ENCODE measurements around the gene PCED1A.

Gene PCED1A

GRCh38 chr20:2804041-2804828, 36.2 kb downstream of the PCED1A start:
- no peak for DNase-seq (ENCODE audit: low read depth)

DNA sequence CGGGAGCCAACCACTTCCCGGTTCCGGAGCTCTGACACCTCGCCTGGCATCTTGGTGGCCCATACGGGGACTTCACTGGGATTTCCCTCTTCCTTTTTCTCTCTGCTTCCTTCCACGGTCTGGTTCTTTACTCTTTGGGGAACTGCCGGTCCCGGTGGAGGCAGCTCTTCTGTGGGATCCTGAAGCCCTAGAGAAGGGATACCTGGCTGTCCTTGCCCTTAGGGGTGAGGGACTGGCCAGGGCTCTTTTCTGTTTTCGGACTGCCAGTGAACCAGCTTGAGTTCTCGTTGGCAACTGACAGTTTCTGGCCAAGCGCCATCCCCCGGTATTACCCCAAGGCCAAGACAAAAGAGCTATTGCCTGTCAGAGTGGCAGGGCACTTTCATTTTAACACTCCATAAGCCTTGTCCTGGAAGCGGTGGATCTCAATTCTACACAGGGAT, 39.1 kb downstream of the PCED1A start:
- DNase-seq (ENCODE audit: low read depth): no peak

DNA sequence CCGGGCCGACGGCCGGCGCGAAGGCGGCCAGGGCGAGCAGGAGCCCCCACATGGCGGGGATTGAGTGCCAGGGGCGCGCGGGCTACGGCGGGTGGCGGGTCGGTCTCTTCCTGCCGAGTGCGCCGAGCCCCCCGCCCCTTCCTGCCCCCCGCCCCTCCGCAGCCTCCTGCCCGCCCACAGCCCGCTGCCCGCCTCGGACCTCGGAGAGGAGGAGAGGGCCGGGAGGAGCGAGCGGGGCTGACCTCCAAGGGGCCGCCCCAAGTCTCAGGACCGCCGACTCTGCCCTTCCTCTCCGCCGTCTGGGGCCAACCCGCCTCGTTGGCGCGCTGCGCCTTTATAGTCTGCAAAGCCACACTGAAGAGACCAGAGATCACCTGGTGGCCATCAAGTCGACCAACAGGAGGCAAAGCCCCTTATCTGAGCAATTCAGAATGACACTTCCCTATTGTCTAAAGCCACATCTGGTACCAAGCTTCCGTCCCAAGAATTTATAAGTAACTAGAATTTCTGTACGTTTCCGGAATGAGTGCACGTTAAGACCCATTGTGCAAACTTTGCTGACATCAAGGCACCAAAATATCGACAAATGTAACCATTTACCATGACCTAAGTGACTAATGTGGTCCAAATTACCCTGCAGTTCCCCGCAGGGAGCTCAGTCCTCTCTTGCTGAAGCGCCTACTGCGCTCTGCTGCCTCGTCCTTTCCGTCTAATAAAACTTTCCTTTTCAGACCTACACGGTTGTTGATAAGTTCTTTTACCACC, 39.8 kb downstream of the PCED1A start, which contains the start of gene CPXM1:
CPXM1 (minus strand) TSS at position 107 of the 765 bp plus-strand sequence; CDS start at position 52, 55 bp downstream.
- no peak for DNase-seq (ENCODE audit: low read depth)

- no peak for DNase-seq (ENCODE audit: low read depth)
Observed at GRCh38 chr20:2799688-2800520, 40.6 kb downstream of the PCED1A start.

DNA sequence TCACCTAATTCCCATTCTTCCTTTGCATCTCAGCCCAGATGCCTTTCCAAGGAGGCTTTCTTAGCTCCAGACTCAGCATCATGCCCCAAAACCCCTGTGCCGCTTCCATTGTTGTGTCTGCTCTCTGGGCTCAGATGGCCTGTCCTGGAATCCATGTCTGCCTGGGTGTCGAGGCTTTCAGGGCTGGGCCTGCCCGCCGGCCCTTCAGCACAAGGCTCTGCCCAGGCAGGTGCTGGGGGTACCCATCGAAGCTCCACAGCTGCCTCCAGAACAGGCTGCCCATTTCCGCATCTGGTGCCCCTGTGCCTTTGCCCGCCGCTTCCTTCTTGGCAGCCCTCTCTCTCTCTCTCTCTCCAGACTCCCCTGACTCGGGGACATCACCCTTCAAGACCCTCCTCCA, 41.2 kb downstream of the PCED1A start:
- no peak for DNase-seq (ENCODE audit: low read depth)

- DNase-seq (ENCODE audit: low read depth): no peak
Observed at GRCh38 chr20:2798814-2799213, 41.6 kb downstream of the PCED1A start.

- no peak for DNase-seq (ENCODE audit: low read depth)
Observed at GRCh38 chr20:2798095-2798805, 42.2 kb downstream of the PCED1A start.

DNA sequence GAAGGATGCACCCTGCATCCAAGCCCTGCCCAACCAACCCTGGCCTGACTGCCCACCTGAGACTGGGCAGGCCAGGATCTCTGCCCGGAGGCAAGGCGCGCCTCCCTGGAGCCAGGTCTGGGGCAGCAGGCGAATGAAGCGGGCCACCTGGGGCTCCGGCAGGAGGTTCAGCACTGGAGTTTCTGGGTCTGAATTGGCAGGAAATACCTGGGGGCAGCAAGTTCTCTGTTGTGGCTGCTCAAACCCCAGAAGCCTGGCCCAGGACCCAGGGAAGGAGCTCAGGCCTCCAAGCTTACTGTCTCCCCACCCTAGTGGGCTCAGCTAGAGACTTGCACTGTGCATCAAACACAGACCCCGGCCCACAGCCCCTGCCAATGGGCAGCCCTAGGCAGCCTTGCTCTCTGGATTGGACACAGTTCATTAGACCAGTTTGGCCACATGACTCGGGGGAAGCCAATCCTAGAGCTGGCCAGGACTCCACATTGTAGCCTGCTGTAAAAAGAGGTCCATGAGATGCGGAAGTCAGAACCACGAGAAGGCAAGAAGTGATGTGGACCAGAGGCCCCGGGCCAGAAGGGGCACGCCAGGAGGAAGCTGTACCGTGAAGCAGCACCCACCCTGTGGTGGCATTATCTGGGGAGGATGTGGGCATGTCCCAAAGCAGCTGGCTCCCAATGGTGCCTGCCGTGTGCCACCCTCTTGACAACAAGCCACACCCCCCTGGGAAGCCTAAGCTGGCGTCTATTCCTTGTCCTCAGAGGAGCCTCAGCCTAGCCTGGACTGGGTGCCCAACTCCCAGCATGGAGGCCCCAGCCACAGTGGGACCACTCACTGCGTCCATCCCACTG, 43.1 kb downstream of the PCED1A start:
- no peak for DNase-seq (ENCODE audit: low read depth)

- DNase-seq (ENCODE audit: low read depth): no peak
Observed at GRCh38 chr20:2796011-2796660, 44.3 kb downstream of the PCED1A start.

DNA sequence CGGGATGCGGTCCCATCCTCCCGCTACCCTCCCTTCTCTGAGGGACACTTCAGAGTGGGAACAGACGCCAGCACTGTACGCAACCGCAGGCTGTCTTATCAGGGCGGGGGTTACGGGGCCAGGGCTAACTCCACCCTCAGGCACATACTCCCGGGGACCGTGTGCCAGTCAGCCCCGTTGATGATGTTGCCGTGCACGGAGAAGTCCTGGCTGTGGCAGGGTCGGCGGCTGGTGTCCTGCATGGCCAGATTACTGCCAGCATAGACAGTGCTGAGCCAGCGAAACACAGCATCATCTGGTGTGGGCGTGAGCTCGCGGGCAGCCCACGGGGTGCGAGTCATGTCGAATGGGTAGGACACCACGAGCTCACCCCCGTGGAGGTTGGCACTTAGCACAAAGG, 45.0 kb downstream of the PCED1A start:
- no peak for DNase-seq (ENCODE audit: low read depth)

- no peak for DNase-seq (ENCODE audit: low read depth)
Observed at GRCh38 chr20:2794866-2795447, 45.5 kb downstream of the PCED1A start.

DNA sequence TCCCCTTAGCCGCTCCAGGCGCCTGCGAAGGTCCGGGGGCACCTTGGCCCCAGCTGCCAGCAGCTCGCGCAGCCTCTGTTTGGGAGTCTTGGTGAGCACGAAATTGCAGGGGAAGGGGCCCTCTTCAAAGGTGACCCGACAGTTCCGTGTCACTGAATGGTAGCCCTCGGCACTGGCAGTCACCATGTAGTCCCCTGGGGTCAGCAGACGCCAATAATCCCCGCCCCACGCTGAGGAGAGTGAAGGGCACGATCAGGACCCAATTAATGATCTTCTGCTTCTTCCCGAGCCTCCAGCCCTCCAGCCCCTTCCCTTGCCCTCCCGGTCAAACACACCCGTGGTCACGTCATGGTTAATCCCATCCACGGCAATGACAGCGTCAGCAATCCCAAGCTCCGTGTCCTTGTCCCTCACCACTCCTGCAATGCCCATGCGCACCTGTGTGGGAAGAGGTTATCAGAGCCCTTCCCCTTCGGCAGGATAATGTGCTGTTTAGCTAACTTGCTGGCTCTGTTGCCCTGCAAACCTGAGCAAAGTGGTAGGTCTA, 46.2 kb downstream of the PCED1A start:
- no peak for DNase-seq (ENCODE audit: low read depth)

DNA sequence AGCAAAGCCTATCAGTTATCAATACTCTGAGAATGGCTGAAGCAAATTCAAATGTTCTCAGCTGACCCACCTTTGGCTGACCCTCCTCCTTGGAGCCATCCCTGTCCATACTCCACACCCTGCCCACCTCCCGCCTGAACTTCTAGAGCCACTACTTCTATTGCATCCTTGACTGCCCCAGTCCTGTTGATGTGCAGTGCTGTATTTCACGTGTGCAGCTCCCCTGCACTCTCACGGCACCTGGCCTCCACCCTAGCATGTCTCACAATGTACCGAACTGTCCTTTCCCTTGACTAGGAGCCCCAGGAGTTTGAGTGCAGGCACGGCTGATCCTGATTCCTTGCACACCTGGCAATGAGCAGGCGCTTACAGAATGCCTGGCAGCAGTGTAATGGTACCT, 47.0 kb downstream of the PCED1A start:
- no peak for DNase-seq (ENCODE audit: low read depth)

All from stimulated activated CD8-positive, alpha-beta memory T cell treated with anti-CD3 and anti-CD28 coated beads, Interleukin-4, amount 100 ng/mL, for 24 hours (primary cell).